ENCODE measurements around the gene STK33.

DNA sequence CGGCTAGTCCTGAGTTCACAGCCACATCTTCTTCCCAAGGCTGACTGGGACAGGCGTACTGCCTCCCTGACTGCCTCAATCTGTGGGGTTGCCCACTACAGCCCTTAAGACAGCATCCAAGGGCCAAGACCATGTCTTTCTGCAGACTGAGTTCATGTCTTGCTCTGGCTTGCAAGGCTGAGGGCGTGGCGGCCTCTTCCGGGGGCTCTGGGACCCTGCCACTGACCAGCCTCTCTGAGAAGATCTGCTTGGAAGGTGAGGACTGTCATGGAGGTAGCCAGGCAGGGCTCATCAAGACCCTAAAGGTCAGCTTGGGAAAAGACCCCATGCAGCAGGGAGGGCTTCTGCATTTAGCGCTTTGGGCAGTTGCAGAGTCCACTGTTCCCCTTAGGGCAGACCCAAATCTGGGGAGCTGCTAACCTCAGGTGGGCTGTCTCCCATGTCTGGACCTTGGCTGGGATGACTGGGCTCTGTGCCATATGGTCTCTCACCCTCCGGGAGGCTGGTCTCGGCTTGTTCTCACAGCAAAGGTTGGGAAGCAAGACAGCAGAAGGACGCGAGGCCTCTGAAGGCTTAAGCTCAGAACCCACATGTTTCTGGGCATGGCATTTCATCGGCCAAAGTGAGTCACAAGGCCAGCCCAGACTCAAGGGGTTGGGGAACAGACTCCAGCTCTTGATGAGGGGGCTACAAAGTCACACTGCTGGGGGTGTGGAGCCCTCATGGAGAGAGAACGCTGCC lies 221.2 kb downstream of the STK33 start:
- no peak for TF ChIP-seq MTF1 (CRISPR knock-in tag; IDR thresholded peaks at IDR 0.05)
- no peak for TF ChIP-seq NFRKB (IDR thresholded peaks at IDR 0.05)
- no peak for TF ChIP-seq KLF9 (CRISPR knock-in tag; IDR thresholded peaks at IDR 0.05; ENCODE audit: low read depth)
- TF ChIP-seq ZNF292 (CRISPR knock-in tag; IDR thresholded peaks at IDR 0.05; ENCODE audit: borderline replicate concordance, low read depth): no peak
- no peak for TF ChIP-seq RERE (CRISPR knock-in tag; IDR thresholded peaks at IDR 0.05; ENCODE audit: low read depth)
- TF ChIP-seq IRX3 (CRISPR knock-in tag; IDR thresholded peaks at IDR 0.05; ENCODE audit: borderline replicate concordance, low read depth): no peak
- TF ChIP-seq RBAK (CRISPR knock-in tag; IDR thresholded peaks at IDR 0.05): no peak
- no peak for TF ChIP-seq EZH2 (conservative IDR thresholded peaks at IDR 0.05; ENCODE audit: low read depth, low read length)
- no peak for TF ChIP-seq ZNF24 (IDR thresholded peaks at IDR 0.05)
- TF ChIP-seq DNMT1 (CRISPR knock-in tag; IDR thresholded peaks at IDR 0.05): no peak
- TF ChIP-seq FOXP1 (IDR thresholded peaks at IDR 0.05): no peak
- TF ChIP-seq FOXP1 (CRISPR knock-in tag; IDR thresholded peaks at IDR 0.05): no peak
- TF ChIP-seq U2AF2 (IDR thresholded peaks at IDR 0.05; ENCODE audit: low read depth, low read length): no peak
- TF ChIP-seq, protein P1, sequence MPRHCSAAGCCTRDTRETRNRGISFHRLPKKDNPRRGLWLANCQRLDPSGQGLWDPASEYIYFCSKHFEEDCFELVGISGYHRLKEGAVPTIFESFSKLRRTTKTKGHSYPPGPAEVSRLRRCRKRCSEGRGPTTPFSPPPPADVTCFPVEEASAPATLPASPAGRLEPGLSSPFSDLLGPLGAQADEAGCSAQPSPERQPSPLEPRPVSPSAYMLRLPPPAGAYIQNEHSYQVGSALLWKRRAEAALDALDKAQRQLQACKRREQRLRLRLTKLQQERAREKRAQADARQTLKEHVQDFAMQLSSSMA (CRISPR knock-in tag; IDR thresholded peaks at IDR 0.05): no peak
